HepG2 (cell line): ENCODE measurements around the gene TFAP2E. TPM values are rescaled to one million over a fixed set of nuclear protein-coding genes. Genes with fewer than 3 reads are reported as not detected.

Experiments
- SMAD9 ChIP-seq: sonication (generic); formaldehyde crosslinking; IDR thresholded peaks from 2 replicates; pipeline ENCODE4 v1.5.1; 2020; ENCODE audit warnings: mild to moderate bottlenecking, missing genetic modification reagents
- ZNF557 ChIP-seq: sonication (generic); formaldehyde crosslinking; IDR thresholded peaks from 2 replicates; pipeline ENCODE4 v1.4.0; 2020; ENCODE audit warnings: missing genetic modification reagents
- ZNF646 ChIP-seq: sonication (generic); formaldehyde crosslinking; IDR thresholded peaks from 2 replicates; pipeline ENCODE4 v1.9.0; 2021; ENCODE audit warnings: mild to moderate bottlenecking, missing genetic modification reagents
- polyA plus RNA-seq, 8 experiments: library from polyadenylated mRNA; depleted of rRNA in 3 of 8; stranded (reverse) in 7 of 8; unstranded in 1 of 8; fragments of >200 nt; fragmentation: Illumina TruSeq in 4 of 8; extraction: Trizol in 4 of 8; gene quantifications; 2 replicates each; pipeline versions ENCODE4 v1.2.1 to v1.2.3, GENCODE V29; 2011 to 2016; ENCODE audit warnings: low read depth in 4 of 8, missing spikeins in 1 of 8, mixed read lengths in 1 of 8; ENCODE audit not compliant: insufficient read depth in 1 of 8
- total RNA-seq, 5 experiments: library from RNA; depleted of rRNA; stranded (reverse); fragments of >200 nt; fragmentation: Illumina TruSeq; extraction: Trizol; gene quantifications; 2 replicates each; pipeline ENCODE4 v1.2.3, GENCODE V29; 2016; ENCODE audit warnings: low read depth in 1 of 5
- TF ChIP-seq, protein P1 (sequence below): sonication (generic); formaldehyde crosslinking; IDR thresholded peaks from 2 replicates; pipeline ENCODE4 v1.8.1; 2023; ENCODE audit warnings: mild to moderate bottlenecking, missing genetic modification reagents

TFAP2E gene
- total and polyA plus RNA-seq, 2 of the 13 experiments (the other 11 are each of a cell fraction or from before 2014, with no cell fraction given) = 0.31 to 0.41 TPM

DNA sequence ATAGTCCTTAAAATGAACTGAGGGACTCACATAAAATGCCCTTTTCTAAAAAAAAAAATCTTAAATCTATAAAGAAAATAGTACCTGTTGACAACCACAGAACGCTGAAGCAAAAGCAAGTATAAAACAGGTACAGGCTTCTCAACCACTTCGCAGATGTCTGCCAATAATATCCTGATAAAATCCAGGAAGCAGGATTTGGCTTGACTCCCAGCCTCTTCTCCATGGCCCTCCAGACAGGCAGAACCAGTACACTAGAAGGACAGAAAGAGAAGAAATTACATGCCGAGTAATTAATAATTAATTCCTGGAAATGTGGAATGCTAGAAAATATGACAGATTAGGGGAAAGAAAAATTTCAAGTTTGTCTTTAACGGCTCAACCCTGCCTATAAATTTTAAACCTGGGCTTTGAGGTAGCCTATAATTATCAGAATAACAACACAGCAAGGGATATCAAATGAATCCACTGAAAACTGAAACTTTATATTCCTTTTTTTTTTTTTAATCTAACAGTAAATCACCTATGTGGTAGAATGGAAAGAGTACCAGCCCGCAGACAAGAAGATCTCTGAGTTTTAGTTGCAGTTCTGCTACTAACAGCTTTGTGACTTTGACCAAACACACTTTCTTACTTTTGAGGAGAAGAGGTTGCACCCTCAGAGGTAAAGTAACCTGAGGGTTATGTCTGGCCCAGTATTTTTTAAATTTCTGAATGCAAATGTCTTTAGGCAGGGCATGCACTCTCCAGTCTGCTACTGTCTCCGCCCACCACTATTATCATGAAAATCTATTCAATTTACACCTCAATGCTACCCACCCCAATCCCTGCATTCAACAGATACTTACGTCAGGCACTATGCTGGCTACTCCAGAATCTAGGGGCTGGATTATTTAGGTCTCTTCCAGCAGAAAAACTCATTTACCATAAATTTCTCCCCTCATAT lies 18.6 kb upstream of the TFAP2E start (continued):
- TF ChIP-seq ZNF646 = no peak
- TF ChIP-seq SMAD9 (CRISPR knock-in tag) = no peak
- no peak for TF ChIP-seq ZNF557 (CRISPR knock-in tag)
- TF ChIP-seq, protein P1, sequence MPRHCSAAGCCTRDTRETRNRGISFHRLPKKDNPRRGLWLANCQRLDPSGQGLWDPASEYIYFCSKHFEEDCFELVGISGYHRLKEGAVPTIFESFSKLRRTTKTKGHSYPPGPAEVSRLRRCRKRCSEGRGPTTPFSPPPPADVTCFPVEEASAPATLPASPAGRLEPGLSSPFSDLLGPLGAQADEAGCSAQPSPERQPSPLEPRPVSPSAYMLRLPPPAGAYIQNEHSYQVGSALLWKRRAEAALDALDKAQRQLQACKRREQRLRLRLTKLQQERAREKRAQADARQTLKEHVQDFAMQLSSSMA = no peak
